HG02943 (cell line): ENCODE data around the gene LSM7.
"Not testable (repeated sequence)": the region's sequence is repeated elsewhere in the genome, so short reads cannot be mapped to it uniquely, and the experiment has no call there.

Experiments
- ATAC-seq: cut with Tn5 transposase; IDR thresholded peaks from one replicate; pipeline ENCODE4 v1.9.1; 2021; ENCODE audit warnings: mild to moderate bottlenecking, low read depth, moderate library complexity; ENCODE audit not compliant: unreplicated experiment

The LSM7 gene

DNA sequence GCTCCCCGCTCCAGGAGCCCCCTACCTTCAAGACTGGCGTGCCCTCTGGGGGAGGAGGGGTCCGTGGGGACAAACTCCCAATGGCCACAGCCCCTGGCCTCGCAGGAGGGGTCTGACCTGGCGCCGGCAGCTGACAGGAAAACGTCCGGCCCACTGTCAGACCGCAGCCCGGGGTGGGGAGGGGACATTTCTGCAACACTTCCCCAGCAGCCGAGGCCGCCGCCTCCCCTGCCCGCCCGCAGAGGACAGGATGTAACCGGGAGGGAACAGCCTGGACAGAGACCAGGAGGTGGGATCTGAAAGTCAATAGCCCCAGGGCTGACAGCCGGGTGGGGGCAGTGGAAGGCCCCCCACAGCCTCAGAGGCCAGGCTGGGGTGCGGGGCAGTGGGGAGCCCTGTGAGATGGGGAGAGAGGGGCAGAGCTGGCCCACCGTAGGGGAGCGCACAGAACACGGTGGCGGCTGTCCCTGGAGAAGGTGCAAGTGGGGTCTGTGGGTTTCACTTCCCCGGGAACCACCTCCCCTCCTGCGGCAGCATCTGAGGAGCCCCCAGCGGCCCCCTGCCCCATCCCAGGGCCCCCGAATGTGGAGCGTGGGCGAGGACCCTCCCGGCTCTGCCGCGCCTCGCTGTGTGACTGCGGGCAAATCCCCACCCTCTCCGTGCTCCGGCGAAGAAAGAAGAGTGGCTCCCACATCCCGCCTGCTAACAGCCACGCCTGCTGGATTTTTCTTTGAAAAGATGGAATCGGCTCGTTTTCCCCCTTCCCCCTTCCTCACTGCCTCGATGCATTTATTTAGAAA, 46.1 kb downstream of the LSM7 start, which contains the start of gene PEAK3:
Gene PEAK3 (minus strand): TSS at position 114 of the 800 bp plus-strand sequence. CDS start 1,244 bp downstream, outside the sequence.
- ATAC-seq, result no peak

DNA sequence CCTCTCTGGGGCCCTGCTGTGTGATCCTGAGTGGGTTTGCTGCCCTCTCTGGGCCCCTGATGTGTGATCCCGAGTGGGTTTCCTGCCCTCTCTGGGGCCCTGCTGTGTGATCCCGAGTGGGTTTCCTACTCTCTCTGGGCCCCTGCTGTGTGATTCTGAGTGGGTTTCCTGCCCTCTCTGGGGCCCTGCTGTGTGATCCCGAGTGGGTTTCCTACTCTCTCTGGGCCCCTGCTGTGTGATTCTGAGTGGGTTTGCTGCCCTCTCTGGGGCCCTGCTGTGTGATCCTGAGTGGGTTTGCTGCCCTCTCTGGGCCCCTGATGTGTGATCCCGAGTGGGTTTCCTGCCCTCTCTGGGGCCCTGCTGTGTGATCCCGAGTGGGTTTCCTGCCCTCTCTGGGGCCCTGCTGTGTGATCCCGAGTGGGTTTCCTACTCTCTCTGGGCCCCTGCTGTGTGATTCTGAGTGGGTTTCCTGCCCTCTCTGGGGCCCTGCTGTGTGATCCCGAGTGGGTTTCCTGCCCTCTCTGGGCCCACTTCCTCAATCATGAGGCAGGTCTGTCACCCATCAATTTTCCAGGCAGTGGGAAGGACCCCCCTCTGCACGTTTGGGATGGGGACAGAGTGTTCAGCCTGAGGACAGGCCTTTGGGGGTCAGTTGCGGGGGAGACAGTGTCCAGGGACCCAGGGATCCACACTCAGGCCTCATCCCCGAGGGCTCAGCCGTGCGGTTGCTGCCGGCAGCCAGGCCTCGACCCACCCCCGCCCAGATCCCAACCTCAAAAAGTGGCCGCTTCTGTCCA, 46.9 kb downstream of the LSM7 start:
- ATAC-seq, result not testable (repeated sequence)

DNA sequence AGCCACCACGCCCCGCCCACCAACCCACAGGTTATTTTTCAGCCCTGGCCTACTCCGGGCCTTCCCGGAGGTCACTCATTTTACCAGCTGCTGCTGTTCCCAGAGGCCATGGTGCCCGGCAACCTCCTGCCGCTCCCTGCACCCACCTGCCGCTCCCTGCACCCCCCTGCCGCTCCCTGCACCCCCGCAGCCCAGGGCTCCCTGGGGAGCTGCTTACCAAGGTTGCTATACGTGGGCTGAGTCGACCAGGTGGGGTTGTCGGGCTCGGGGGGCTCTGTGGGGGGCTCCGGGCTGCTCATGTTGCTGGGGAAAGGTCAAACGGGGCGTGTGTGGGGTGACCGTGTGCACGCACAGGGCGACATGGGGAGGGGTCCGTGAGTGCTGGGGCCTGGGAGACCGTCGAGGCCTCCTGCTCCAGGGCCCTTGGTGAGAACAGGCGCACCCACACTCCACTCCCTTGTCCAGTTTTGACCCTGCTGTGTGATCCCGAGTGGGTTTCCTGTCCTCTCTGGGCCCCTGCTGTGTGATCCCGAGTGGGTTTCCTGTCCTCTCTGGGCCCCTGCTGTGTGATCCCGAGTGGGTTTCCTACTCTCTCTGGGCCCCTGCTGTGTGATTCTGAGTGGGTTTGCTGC, 47.6 kb downstream of the LSM7 start:
- no peak for ATAC-seq

DNA sequence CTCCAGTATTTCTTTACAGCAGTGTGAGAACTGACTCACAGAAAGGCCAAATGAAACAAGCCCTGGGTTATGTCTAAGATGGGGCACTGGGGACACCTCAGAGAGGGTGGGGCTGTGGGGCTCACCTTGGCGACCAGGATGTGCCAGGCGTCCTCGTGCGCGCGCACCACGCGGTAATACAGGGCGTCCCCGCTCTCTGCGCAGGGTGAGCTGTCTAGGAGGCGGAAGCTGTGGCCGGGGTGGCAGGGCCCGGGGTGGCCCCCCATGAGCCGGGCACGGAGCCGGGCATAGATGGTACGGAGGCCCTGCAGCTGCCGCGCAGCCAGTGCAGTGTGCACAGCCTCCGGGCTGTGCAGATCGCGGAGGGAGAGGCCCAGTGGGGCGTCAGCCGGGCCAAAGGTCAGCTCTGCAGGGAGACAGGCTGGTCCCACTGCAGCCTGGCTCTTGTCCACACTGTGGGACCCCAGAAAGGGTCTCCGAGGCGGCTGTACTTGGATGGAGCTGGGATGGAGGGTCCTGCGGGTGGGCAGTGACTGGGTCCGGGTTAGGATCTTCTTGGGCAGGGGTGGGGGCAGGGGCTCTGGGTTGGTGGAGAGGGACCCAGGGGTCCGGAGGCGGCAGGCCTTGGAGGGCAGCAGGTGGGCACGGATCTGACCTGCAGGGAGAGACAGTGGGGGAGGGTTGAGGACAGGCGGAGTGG, 49.8 kb downstream of the LSM7 start:
- no peak for ATAC-seq

DNA sequence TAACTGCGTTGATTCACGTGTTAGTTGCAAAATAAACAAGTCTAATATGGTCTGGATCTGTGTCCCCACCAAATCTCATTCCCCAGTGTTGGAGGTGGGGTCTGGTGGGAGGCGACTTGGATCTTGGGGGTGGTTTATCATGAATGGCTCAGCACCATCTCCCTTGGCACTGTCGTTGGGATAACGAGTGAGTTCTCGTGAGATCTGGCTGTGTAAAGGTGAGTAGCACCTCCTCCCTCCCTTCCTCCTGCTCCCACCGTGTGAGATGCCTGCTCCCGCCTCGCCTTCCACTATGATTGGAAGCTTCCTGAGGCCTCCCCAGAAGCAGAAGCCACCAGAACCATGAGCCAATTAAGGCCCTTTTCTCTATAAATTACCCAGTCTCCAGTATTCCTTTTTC, 51.2 kb downstream of the LSM7 start:
- no peak for ATAC-seq

DNA sequence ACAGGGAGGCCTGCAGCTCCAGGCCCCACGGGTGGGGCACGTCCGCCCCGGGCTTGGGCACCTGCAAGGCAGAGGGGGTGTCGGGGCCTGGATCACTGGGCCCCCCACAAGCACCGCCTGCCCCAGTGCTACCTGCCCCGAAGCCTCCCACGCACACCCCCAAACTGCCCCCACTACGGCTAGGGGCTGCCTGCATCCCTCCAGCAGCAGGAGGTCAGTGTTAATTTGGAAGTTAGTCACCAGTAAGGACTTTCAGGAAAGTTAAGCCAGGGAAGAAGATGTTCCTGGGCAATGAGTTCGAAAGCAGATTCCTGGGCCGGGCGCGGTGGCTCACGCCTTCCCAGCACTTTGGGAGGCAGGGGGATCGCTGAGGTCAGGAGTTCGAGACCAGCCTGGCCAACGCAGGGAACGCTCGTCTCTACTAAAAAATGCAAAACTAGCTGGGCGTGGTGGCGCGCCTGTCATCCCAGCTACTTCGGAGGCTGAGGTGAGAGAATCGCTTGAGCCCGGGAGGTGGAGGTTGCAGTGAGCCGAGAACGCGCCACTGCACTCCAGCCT, 51.9 kb downstream of the LSM7 start:
- no peak for ATAC-seq

DNA sequence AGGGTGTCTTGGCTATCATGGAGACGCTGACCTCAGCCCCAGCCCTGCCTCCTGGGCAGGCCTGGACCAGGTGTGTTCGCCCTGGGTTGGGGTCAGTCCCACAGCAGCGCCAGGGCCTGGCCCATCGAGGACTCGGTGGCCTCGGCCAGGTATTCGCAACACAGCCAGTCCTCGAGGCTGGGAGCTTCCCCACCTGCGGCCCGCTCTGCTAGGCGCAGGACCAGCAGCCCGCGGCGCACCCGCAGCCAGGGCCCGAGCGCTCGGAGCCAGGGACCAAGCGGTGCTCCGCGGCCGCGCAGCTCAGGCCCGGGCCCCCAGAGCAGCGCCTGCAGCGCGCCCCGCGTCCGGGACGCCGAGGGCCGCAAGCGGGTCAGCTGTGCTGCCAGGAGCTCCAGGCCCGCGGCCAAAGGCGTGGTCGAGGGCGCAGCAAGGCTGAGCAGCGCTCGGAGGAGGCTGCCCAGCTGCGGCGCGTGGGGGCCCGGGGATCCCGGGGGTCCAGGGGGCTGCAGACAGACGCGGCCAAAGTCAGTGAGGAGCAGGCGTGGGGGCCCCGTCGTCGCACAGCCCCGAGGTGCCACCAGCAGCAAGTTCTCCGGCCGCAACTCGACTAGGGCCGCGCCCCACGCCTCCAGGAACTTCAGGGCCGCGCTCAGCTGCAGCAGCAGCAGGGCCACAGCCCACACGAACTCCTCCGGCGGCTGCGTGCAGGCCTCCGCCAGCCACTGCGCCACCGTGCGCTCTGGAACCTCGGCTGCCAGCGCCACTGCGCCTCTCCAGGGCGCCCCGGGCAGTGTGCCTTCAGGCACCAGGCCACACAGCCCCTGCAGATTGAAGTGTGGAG, 52.6 kb downstream of the LSM7 start:
- ATAC-seq, result no peak

DNA sequence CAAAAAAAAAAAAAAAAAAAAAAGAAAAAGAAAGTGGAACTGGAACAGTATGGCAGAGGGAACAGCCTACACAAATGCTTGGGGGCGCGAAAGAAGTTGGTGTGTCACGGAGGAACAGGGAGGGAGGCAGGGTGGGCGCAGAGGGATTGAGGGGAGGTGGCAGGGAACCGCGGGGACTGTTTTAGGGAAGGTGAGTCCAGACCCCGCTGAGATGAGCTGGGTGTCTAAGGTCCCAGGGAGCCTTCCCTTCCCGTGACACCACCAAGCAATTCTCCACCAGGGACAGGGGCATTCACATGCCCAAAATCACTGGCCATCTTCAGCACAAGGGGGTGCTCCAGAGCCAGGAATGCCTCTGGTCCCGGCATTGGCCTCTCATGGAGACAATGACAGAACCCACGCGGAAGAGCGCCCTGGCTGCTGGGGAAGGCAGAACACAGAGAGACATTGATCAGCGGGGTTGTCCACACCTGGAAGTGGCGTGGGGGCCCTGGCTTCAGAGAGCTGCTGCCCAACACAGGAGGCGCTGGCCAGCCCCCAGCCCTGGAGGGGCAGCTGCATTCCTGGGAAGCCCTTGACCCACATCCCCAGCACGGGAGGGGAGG, 53.4 kb downstream of the LSM7 start:
- ATAC-seq, result no peak

DNA sequence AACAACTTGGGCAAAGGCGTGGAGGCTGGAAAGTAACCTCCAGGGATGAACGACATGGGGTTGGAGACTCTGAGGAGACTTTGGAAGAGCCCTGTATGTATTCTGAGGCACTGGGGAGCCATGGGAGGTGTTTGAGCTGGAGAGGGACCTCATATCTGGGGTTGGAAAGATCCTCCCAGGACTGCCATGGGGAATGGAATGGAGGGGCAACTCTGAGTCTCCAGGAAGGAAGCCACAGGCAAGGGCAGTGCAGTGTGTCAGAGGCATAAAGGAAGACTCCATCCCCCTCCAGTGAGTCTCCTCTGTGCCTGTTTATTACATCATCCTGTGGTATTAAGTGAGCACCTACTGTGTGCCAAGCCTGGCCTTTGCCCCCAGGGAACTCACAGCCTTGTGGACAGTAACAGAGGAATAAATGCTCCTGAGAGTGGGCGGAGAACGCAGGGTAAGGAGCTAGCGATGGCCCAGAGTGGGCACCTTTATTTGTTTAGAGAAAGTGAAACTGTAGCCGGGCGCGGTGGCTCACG, 54.1 kb downstream of the LSM7 start:
- no peak for ATAC-seq

DNA sequence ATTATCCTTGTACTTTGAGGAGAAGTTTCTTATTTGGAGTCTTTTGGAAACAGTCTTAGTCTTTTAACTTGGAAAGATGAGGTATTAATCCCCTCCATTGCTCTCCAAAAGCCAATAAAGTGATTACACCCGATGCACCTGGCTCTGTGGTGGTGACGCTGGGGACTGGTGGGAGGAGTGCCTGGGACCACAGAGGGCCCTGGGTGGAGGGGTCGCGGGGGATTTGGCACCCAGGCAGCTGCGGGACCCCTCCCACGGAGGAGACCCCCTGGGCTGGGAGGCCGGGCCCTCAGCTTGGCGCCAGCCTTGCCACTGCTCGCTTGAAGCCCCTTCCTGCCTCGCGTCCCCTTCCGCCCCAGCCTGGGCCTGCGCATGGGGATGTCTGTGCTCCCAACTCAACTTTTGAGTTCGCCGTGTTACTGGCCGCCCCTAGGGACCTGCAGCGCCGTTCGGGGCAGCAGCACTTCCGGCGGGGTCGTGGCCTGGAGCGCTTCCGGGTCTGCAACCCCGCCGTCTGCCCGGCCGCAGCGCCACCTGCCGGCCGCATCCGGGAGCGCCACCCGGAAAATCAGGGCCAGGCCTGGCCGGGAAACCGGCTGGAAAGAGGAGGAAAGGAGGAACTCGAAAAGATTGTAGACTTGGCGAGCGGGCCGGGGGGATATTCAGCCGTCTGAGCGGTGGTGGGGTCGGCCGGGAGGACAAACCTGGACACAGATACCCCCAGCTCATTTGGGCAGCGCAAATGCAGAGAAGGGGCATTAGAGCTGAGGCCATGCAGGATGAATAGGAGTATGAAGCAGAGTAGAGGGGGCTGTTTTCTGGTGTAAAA, 54.8 kb downstream of the LSM7 start:
- ATAC-seq, result no peak
